GM19240 (cell line): Measurements from ENCODE around the gene EIF1AD.
A peak's percentile ranks its signal among the peaks of the same experiment; 100 is the strongest.
"Not testable (repeated sequence)": the region's sequence is repeated elsewhere in the genome, so short reads cannot be mapped to it uniquely, and the experiment has no call there.

Source experiments
- DNase-seq: peaks from one replicate; pipeline ENCODE4 v3.0.0; 2011; ENCODE audit warnings: low spot score; ENCODE audit not compliant: insufficient read length

EIF1AD gene

DNA sequence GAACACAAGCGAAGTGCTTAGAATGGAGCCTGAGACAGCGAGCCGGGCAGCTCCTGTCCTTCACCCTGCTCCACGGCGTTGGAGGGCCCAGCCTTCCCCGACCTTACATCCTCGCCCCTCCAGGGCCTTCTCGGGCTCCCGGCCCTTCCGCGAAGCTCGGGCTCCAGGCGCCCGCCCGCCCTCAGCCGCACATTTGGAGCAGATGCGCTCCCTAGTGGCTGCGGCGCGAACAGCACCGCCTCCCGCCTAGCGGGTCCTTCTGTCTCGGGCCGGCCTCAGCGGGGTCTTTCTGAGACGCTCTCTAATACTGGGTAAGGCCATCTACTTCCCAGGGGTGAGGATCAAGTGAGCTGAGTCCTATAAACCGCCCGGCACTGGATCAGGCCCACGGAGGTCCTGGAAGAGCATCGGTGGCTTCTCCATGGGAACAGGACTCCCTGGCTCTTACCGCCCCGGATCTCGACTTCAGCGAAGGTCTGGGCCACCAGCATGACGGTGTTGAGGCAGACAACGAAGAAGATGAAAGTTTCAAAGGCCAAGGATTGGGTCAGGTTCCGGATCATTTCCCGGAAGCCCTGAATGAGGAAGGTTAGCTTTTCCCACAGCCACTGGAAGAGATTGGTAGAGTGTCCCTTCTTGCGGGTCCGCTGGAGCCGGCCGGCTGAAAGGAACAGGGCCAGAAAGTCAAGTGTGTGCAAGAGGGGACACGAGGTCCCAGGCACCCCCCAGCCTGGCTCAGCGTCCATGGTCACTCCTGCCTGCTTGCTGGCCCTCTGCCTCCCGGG, 20.6 kb upstream of the EIF1AD start:
- peak; percentile 85 for DNase-seq

DNA sequence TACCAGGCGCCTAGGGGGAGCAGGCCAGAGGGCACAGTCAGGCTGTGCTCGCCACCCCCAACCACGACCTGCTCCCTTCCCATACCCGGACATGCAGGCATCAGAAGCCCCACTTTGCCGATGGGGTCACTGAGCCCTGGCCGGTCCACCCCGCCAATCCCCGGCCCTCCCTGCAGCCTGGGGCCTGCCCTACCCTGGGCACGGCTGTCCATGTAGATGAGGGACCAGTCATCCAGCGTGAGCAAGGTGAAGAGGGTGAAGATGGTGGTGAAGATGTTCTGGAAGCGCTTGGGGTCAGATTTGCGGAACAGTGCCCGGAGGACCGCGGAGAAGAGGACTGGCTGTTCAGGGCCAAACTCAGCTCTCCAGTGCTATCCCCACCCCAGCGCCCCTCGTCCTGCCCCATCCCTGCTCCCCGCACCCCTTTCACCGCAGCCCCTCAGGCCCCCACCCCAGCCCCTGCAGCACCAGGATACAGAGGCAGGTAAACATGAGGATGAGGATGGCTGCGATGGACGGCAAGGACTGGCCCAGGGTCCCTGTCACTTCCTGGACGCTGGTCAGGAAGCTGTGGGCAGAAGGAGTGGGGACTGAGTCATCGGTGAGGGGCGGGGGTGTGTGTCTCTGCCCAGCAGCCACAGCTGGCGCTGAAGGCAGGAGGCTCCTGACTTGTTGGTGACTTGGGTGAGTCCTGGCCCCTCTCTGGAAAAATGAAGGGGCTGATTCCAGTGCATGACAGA, 18.8 kb upstream of the EIF1AD start:
- no peak for DNase-seq

GRCh38 chr11:66020212-66020611, 18.3 kb upstream of the EIF1AD start:
- DNase-seq = no peak

- no peak for DNase-seq
Measured at GRCh38 chr11:66017321-66017720, 15.4 kb upstream of the EIF1AD start.

- DNase-seq = no peak
Measured at GRCh38 chr11:66016793-66017177, 14.8 kb upstream of the EIF1AD start.

- no peak for DNase-seq
Measured at GRCh38 chr11:66015936-66016792, 14.2 kb upstream of the EIF1AD start.

GRCh38 chr11:66015454-66015881, 13.5 kb upstream of the EIF1AD start:
- DNase-seq = no peak

DNA sequence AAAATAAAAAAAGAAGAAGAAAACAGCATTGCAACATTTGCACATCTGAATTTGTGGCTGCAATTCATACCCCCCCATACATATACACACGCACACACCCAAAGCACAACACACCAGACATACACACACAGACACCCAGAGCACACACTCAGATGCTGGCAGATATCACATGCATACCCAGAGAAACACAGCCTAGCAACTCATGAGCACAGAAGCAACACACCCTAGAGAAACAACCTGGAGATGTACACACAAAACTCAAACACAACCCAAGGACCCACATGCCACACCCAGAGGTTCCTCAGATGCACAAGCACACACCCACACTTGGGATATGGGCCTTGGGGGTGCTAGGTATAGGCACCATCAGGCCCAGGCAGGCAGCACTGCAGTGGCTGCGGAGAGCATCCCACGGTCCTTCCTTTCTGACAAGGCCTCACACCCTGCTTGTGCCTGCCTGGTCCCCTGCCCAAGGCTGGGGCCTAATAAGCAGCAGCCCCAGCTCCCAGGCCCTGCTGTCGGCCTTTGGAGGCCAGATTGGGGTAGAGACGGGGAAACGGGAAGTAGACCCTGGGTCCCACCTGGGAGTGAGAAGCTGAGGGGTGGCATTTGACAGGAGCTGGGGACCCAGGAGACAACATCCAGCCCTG, 13.0 kb upstream of the EIF1AD start:
- no peak for DNase-seq

- no peak for DNase-seq
Measured at GRCh38 chr11:66013762-66014100, 11.8 kb upstream of the EIF1AD start.

GRCh38 chr11:66012946-66013761, 11.2 kb upstream of the EIF1AD start:
- no peak for DNase-seq

GRCh38 chr11:66012371-66012945, 10.5 kb upstream of the EIF1AD start:
- DNase-seq = no peak

DNA sequence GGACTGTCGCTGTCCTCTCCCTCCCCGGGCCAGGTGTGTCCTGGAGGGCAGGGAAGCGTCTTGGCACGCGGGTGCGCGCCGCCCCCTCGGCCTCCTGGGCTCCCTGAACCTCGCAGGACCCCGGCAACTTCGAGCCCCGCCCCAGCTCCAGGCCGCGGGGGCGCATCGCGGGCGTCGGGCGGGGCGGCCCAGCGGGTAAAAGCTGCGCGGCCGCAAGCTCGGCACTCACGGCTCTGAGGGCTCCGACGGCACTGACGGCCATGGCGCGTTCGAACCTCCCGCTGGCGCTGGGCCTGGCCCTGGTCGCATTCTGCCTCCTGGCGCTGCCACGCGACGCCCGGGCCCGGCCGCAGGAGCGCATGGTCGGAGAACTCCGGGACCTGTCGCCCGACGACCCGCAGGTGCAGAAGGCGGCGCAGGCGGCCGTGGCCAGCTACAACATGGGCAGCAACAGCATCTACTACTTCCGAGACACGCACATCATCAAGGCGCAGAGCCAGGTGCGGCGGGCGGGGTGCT, 9.9 kb upstream of the EIF1AD start, which contains the start of gene CST6:
Gene CST6 (plus strand): TSS at position 224 of the 519 bp plus-strand sequence. CDS start 37 bp downstream, at position 261.
- no peak for DNase-seq

DNA sequence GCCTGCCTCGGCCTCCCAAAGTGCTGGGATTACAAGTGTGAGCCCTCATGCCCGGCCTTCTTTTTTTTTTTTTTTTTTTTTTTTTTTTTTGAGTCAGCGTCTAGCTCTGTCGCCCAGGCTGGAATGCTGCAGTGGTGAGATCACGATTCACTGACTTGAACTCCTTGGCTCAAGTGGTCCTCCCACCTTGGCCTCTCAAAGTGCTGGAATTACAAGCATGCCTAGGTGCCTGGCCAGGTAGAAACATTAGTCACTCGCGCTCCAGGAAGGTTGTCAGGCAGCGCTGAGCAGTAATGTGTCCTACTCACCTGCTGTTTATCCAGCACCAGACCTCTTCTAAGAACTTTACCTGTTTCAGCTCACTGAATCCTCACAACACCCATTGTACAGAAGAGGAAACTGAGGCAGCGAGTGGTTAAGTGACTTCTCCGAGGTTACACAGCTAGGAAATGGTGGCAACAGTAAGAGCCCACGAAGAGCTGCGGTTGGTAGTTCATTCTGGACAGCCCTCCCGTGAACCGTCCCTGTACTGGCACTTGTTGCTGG, 9.4 kb upstream of the EIF1AD start:
- DNase-seq = no peak

DNA sequence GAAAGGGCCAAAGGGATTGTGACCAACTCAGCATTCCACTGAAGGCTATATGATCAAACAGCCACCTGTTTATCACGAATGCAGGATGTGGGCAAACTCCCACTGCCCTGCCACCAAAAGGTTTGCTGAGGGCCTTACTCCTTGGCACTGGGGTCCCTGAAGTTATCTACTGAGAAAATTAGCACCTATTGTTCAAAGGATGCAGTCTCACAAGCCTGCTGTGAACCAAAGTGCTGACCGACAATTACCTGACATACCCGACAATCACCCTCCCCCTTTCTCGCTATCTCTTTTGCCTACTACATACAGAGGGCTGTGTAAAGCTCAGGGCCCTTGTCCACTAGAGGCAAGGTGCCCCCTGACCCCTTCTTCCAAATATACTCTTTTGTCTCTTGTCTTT, 8.1 kb upstream of the EIF1AD start:
- DNase-seq = not testable (repeated sequence)

GRCh38 chr11:66008468-66009101, 6.6 kb upstream of the EIF1AD start:
- DNase-seq = no peak

DNA sequence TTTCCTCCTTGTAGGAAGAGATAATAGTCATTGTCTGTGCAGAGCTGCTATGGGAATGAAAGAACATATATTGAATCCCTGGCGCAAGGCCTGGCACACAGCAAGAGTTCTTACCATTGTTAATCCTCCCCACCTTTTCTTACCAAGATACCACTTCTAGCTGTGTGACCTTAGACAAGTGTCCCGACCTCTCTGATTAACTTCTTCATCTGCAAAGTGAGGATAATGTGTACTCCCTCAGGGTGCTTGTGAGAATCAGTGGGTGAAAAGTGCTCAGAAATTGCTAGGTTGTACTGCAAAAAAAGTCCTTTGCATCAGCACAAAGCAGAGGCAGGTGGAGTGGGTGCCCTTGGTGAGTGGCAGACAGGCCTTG, 6.1 kb upstream of the EIF1AD start:
- no peak for DNase-seq

DNA sequence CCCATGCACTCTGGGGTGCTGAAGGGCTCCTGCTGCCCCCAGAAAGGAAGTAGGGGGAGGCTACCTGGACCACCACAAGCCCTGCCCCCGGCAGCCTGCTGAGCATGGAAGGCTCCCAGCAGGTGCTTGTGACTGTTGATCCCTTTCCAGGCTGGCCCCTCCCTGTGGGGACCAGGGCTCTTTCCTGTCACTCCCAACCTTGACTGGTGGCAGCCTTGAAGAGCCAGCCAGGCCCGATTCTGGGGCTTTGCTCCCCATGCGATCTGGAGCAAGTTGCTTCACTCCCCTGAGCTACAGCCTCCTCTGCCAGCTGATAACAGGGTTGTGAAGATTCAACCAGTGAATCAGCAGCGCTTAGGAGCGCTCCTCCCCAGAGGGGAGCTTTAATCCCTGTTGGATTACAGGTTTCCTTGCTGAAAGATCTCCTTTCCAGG, 5.3 kb upstream of the EIF1AD start:
- DNase-seq = no peak

GRCh38 chr11:66006891-66007176, 4.9 kb upstream of the EIF1AD start:
- no peak for DNase-seq

DNA sequence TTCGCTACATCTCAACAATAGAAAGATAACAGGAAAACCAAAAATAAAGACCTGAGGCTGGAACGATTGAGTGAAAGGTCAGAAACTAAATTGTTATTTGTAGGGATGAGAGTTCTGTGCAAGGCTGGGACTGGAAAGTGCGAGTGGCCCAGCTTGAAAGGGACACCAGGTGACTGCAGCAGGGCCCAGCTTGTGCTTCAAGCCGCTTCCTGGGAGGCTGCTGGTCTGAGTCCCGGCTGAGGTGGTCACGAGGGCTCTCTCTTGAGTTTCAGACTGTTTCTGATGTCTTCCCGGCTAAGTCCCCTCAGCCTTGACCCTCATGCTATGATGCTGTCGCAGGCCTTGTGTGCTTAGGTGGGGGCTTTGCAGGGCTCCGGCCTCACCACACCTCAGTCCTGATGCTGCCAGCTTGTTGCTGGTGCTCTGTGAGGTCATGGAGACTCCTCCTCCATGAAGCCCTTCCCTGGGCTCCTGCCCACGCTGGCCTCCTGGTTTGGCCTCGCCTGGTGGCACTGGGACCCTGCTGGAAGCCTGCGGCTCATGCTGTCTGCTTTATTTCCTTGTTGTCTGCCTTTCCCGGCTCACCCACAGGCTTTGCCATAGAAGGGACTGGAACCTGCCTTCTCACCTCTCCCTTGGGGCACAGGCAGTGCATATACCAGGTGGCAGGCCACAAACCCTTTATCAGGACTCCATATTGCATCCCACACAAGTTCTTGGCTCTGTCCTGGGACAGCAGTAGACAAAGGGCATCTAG, 4.4 kb upstream of the EIF1AD start:
- DNase-seq = no peak
